HCT116 (cell line): ENCODE measurements around the gene FEZF2. TPM values are rescaled to one million over a fixed set of nuclear protein-coding genes. Genes with fewer than 3 reads are reported as not detected.

Experiments used
- ATAC-seq: fragments of 200-7000 bp; cut with Tn5 transposase; 2 replicates; pipeline ENCODE4 v1.9.1; 2020; ENCODE audit warnings: mild to moderate bottlenecking, moderate library complexity
- BruUV-seq: library from RNA; stranded (reverse); fragments of 400-500 nt; replicated peaks from 2 replicates; lab custom pipeline; 2021; lab: Mats Ljungman, UMichigan
- CTCF ChIA-PET: fragments of 300-600 bp; sonication (Branson Sonifier 250); formaldehyde crosslinking; loops from one replicate; lab custom pipeline; 2021; ENCODE audit warnings: antibody characterized with exemption; lab: Charles Lee
- POLR2A ChIA-PET: fragments of 300-600, 350-600 bp; sonication (Branson Sonifier 250); formaldehyde crosslinking; loops from one replicate; lab custom pipeline; 2021; ENCODE audit warnings: antibody characterized with exemption; lab: Charles Lee
- RAD21 ChIA-PET, 2 experiments: fragments of 300-600 bp; sonication (Branson Sonifier 250); formaldehyde crosslinking; loops; one replicate each; lab custom pipeline; 2023; ENCODE audit warnings: low total read pairs in 2 of 2; ENCODE audit not compliant: uncharacterized antibody in 2 of 2, unreplicated experiment in 2 of 2, low non-redundant PET in 1 of 2; lab: Charles Lee
- DNase-seq: peaks from one replicate; pipeline ENCODE4 v3.0.0-alpha.2; 2010; ENCODE audit warnings: low read depth, low spot score
- H2AFZ ChIP-seq: fragments of 200-600 bp; shearing (Covaris generic), sonication (generic); 2 replicates; pipeline ENCODE4 v1.6.1; 2017; ENCODE audit warnings: low read depth, mixed run types, mixed read lengths, antibody characterized with exemption, low read length; ENCODE audit not compliant: poor library complexity, severe bottlenecking
- H3K27ac ChIP-seq: 2 replicates; pipeline ENCODE4 v1.5.1; 2012; ENCODE audit warnings: low read depth, low read length
- H3K27me3 ChIP-seq: fragments of 200-600 bp; sonication (generic); 2 replicates; pipeline ENCODE4 v1.6.1; 2016; ENCODE audit warnings: mixed run types, low read length, mixed read lengths; ENCODE audit not compliant: insufficient read depth
- H3K36me3 ChIP-seq, 2 experiments: fragments of 200-500 bp in 1 of 2; fragments of 200-600 bp in 1 of 2; sonication (Bioruptor generic) in 1 of 2; sonication (generic) in 1 of 2; 2 replicates each; pipeline versions ENCODE4 v1.5.1 to v1.6.1; 2014 to 2016; ENCODE audit warnings: low read length in 2 of 2, inconsistent platforms in 1 of 2, mixed read lengths in 1 of 2, mixed run types in 1 of 2; ENCODE audit not compliant: insufficient read depth in 2 of 2, control insufficient read depth in 1 of 2
- H3K4me1 ChIP-seq, 2 experiments: fragments of 200-600 bp in 1 of 2; sonication (generic) in 1 of 2; 2 replicates each; pipeline versions ENCODE4 v1.5.1 to v1.6.1; 2012 to 2017; ENCODE audit warnings: low read length in 2 of 2, inconsistent platforms in 1 of 2, mild to moderate bottlenecking in 1 of 2, mixed read lengths in 1 of 2, mixed run types in 1 of 2, moderate library complexity in 1 of 2; ENCODE audit not compliant: insufficient read depth in 2 of 2, control insufficient read depth in 1 of 2
- H3K4me2 ChIP-seq: fragments of 200-600 bp; sonication (generic); 2 replicates; pipeline ENCODE4 v1.6.1; 2017; ENCODE audit warnings: mixed run types, low read length, mixed read lengths
- H3K4me3 ChIP-seq, 2 experiments: fragments of 200-600 bp in 1 of 2; sonication (generic) in 1 of 2; replicated peaks in 1 of 2; 2 replicates each; pipeline ENCODE4 v1.5.1; 2011 to 2016; ENCODE audit warnings: low read length in 2 of 2, control low read depth in 1 of 2, low read depth in 1 of 2, mild to moderate bottlenecking in 1 of 2, mixed read lengths in 1 of 2, mixed run types in 1 of 2
- H3K79me2 ChIP-seq: fragments of 200-600 bp; sonication (generic); 2 replicates; pipeline ENCODE4 v1.6.1; 2017; ENCODE audit warnings: mild to moderate bottlenecking, mixed run types, low read length, moderate library complexity, mixed read lengths; ENCODE audit not compliant: insufficient read depth
- H3K9ac ChIP-seq: fragments of 200-600 bp; sonication (generic); 2 replicates; pipeline ENCODE4 v1.6.1; 2016; ENCODE audit warnings: low read length, mixed read lengths
- H3K9me2 ChIP-seq: fragments of 200-600 bp; sonication (generic), shearing (Covaris generic); 2 replicates; pipeline ENCODE4 v1.6.1; 2017; ENCODE audit warnings: mixed run types, mild to moderate bottlenecking, moderate library complexity; ENCODE audit not compliant: insufficient read depth
- H3K9me3 ChIP-seq, 2 experiments: fragments of 200-500 bp in 1 of 2; fragments of 200-600 bp in 1 of 2; sonication (Bioruptor generic) in 1 of 2; sonication (generic) in 1 of 2; 2 replicates each; pipeline ENCODE4 v1.6.1; 2014 to 2017; ENCODE audit warnings: low read length in 2 of 2, mixed read lengths in 2 of 2, inconsistent platforms in 1 of 2, low read depth in 1 of 2, mild to moderate bottlenecking in 1 of 2, mixed run types in 1 of 2, moderate library complexity in 1 of 2; ENCODE audit not compliant: control insufficient read depth in 1 of 2, insufficient read depth in 1 of 2
- H4K20me1 ChIP-seq: fragments of 200-600 bp; sonication (generic), shearing (Covaris generic); 2 replicates; pipeline ENCODE4 v1.6.1; 2017; ENCODE audit warnings: mixed run types, mild to moderate bottlenecking, moderate library complexity; ENCODE audit not compliant: insufficient read depth
- CEBPB ChIP-seq: IDR thresholded peaks from 2 replicates; pipeline ENCODE4 v1.6.1; 2012; ENCODE audit warnings: low read depth
- EZH2phosphoT487 ChIP-seq: fragments of 200-600 bp; IDR thresholded peaks from 2 replicates; pipeline ENCODE4 v1.6.1; 2018; ENCODE audit warnings: antibody characterized with exemption, borderline replicate concordance
- FOSL1 ChIP-seq: IDR thresholded peaks from 2 replicates; pipeline ENCODE4 v1.6.1; 2012; ENCODE audit warnings: low read depth
- POLR2AphosphoS5 ChIP-seq: IDR thresholded peaks from 2 replicates; pipeline ENCODE4 v1.6.1; 2011; ENCODE audit warnings: mild to moderate bottlenecking, low read depth, low read length, moderate library complexity
- RAD21 ChIP-seq: IDR thresholded peaks from 2 replicates; pipeline ENCODE4 v1.6.1; 2012; ENCODE audit warnings: low read depth, mild to moderate bottlenecking
- SIN3A ChIP-seq: IDR thresholded peaks from 2 replicates; pipeline ENCODE4 v1.6.1; 2012; ENCODE audit warnings: low read depth
- SP1 ChIP-seq: IDR thresholded peaks from 2 replicates; pipeline ENCODE4 v1.6.1; 2012; ENCODE audit warnings: low read depth
- SRF ChIP-seq: IDR thresholded peaks from 2 replicates; pipeline ENCODE4 v1.6.1; 2012; ENCODE audit warnings: low read depth
- TCF7L2 ChIP-seq: IDR thresholded peaks from 2 replicates; pipeline ENCODE4 v1.7.0; 2011; ENCODE audit warnings: borderline replicate concordance, inconsistent platforms; ENCODE audit not compliant: insufficient read depth, insufficient read length; ENCODE audit errors: extremely low read depth
- ZFX ChIP-seq: fragments of 450-650 bp; IDR thresholded peaks from 2 replicates; pipeline ENCODE4 v1.6.1; 2017
- ZNF274 ChIP-seq: fragments of 200-500 bp; sonication (Bioruptor generic); IDR thresholded peaks from 2 replicates; pipeline ENCODE4 v1.6.1; 2014; ENCODE audit warnings: mild to moderate bottlenecking, low read depth, low read length, inconsistent platforms
- intact Hi-C: fragments of 100-400 bp; cut with micrococcal nuclease; formaldehyde crosslinking; loops from 2 replicates; pipeline ENCODE4 v1.10.0; 2022
- total RNA-seq: library from RNA; stranded (reverse); gene quantifications from one replicate; pipeline ENCODE4 v1.2.1, GENCODE V29; 2021; ENCODE audit not compliant: unreplicated experiment
- TF ChIP-seq, protein P1 (sequence below): IDR thresholded peaks from 2 replicates; pipeline ENCODE4 v1.6.1; 2012; ENCODE audit warnings: low read depth
- TF ChIP-seq, protein P2 (sequence below): IDR thresholded peaks from 2 replicates; pipeline ENCODE4 v1.6.1; 2012

FEZF2 gene
- total RNA-seq, 1 experiment from 2014 or later = not detected

DNA sequence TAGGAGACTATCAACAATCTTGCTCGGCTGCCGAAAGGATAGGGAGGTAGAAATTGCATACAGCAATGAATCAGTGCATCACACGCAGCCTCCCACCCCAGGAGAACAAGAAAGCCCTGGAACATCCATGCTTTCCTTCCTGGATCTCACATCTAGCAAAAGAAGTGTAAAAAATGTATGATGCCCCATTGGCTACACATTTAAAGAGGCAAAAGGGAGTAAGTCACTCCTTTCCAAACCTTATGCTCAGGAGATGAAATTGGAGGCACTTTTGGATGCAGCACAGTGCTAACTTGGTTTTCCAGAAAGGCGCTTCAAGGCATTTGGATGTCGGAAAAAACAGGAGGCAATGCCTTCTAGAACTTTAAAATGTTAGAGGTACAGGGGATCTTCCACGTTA, 32.2 kb upstream of the FEZF2 start:
- no TSS peak for BruUV-seq
- Histone ChIP-seq H3K9me3 (no peaks in the 10 kb centered on the region), H2AFZ (no peak overlapping the region), H3K4me3 (no peak overlapping the region), H3K4me1 (no peaks in the 10 kb centered on the region), H3K9me2 (no peaks in the 10 kb centered on the region), H3K36me3 (no peaks in the 10 kb centered on the region), H3K9ac (no peak overlapping the region), H3K79me2 (no peaks in the 10 kb centered on the region), H3K4me2 (no peak overlapping the region), H3K27ac (no peak overlapping the region), H4K20me1 (no peaks in the 10 kb centered on the region), H3K27me3 (peaks cover 62% of the 10 kb centered on the region)
- DNase-seq (no peak), ATAC-seq (no peak)
- intact Hi-C loops = no loop called here
- ChIA-PET POLR2A (no interaction called here), CTCF (no interaction called here), RAD21 (no interaction called here)
- TF ChIP-seq, protein P1, sequence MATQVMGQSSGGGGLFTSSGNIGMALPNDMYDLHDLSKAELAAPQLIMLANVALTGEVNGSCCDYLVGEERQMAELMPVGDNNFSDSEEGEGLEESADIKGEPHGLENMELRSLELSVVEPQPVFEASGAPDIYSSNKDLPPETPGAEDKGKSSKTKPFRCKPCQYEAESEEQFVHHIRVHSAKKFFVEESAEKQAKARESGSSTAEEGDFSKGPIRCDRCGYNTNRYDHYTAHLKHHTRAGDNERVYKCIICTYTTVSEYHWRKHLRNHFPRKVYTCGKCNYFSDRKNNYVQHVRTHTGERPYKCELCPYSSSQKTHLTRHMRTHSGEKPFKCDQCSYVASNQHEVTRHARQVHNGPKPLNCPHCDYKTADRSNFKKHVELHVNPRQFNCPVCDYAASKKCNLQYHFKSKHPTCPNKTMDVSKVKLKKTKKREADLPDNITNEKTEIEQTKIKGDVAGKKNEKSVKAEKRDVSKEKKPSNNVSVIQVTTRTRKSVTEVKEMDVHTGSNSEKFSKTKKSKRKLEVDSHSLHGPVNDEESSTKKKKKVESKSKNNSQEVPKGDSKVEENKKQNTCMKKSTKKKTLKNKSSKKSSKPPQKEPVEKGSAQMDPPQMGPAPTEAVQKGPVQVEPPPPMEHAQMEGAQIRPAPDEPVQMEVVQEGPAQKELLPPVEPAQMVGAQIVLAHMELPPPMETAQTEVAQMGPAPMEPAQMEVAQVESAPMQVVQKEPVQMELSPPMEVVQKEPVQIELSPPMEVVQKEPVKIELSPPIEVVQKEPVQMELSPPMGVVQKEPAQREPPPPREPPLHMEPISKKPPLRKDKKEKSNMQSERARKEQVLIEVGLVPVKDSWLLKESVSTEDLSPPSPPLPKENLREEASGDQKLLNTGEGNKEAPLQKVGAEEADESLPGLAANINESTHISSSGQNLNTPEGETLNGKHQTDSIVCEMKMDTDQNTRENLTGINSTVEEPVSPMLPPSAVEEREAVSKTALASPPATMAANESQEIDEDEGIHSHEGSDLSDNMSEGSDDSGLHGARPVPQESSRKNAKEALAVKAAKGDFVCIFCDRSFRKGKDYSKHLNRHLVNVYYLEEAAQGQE = no peak
- no peak for TF ChIP-seq EZH2phosphoT487
- TF ChIP-seq POLR2AphosphoS5 = no peak
- no peak for TF ChIP-seq SIN3A
- TF ChIP-seq, protein P2, sequence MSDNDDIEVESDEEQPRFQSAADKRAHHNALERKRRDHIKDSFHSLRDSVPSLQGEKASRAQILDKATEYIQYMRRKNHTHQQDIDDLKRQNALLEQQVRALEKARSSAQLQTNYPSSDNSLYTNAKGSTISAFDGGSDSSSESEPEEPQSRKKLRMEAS = no peak
- TF ChIP-seq CEBPB = no peak
- no peak for TF ChIP-seq ZFX
- no peak for TF ChIP-seq SRF
- no peak for TF ChIP-seq FOSL1
- TF ChIP-seq RAD21 = no peak
- no peak for TF ChIP-seq SP1
- no peak for TF ChIP-seq TCF7L2
- TF ChIP-seq ZNF274 = no peak
